ENCODE measurements around the gene MTRR.

GRCh38 chr5:7849681-7850394 lies 19.1 kb upstream of the MTRR start:
- TF ChIP-seq, protein P1, sequence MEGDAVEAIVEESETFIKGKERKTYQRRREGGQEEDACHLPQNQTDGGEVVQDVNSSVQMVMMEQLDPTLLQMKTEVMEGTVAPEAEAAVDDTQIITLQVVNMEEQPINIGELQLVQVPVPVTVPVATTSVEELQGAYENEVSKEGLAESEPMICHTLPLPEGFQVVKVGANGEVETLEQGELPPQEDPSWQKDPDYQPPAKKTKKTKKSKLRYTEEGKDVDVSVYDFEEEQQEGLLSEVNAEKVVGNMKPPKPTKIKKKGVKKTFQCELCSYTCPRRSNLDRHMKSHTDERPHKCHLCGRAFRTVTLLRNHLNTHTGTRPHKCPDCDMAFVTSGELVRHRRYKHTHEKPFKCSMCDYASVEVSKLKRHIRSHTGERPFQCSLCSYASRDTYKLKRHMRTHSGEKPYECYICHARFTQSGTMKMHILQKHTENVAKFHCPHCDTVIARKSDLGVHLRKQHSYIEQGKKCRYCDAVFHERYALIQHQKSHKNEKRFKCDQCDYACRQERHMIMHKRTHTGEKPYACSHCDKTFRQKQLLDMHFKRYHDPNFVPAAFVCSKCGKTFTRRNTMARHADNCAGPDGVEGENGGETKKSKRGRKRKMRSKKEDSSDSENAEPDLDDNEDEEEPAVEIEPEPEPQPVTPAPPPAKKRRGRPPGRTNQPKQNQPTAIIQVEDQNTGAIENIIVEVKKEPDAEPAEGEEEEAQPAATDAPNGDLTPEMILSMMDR (IDR thresholded peaks at IDR 0.05): peak in 1 of 5 experiments; percentile 8
- TF ChIP-seq POLR2A (IDR thresholded peaks at IDR 0.05) (no peak), EP300 (IDR thresholded peaks at IDR 0.05) (no peak)

Data from tibial nerve (tissue), 4 donors.